OCI-LY1 (cell line): ENCODE measurements around the gene SV2A.

Experiments used
- H2AFZ ChIP-seq: fragments of 200-600 bp; sonication (generic), shearing (Covaris generic); 2 replicates; pipeline ENCODE4 v1.6.0; 2014; ENCODE audit warnings: antibody characterized with exemption, mild to moderate bottlenecking, low read length
- H3F3A ChIP-seq: fragments of 200-600 bp; sonication (generic), shearing (Covaris generic); 2 replicates; pipeline ENCODE4 v1.6.0; 2014; ENCODE audit warnings: mild to moderate bottlenecking, antibody characterized with exemption, low read length, moderate library complexity; ENCODE audit not compliant: insufficient read depth
- H3K27ac ChIP-seq: fragments of 200-600 bp; sonication (generic); 2 replicates; pipeline ENCODE4 v1.5.1; 2014; ENCODE audit warnings: low read length, mixed run types, mild to moderate bottlenecking, low read depth; ENCODE audit not compliant: poor library complexity, severe bottlenecking
- H3K27me3 ChIP-seq: fragments of 200-600 bp; sonication (generic); 2 replicates; pipeline ENCODE4 v1.6.0; 2014; ENCODE audit warnings: antibody characterized with exemption, mild to moderate bottlenecking, low read length, moderate library complexity; ENCODE audit not compliant: insufficient read depth
- H3K36me3 ChIP-seq: fragments of 200-600 bp; sonication (generic); 2 replicates; pipeline ENCODE4 v1.6.1; 2014; ENCODE audit warnings: mild to moderate bottlenecking, antibody characterized with exemption, low read length, moderate library complexity, mixed read lengths; ENCODE audit not compliant: insufficient read depth
- H3K4me1 ChIP-seq: fragments of 200-600 bp; sonication (generic); 2 replicates; pipeline ENCODE4 v1.5.1; 2014; ENCODE audit warnings: mild to moderate bottlenecking, low read length, moderate library complexity; ENCODE audit not compliant: insufficient read depth, severe bottlenecking
- H3K4me2 ChIP-seq: fragments of 200-600 bp; sonication (generic), shearing (Covaris generic); 2 replicates; pipeline ENCODE4 v1.6.1; 2014; ENCODE audit warnings: low read length
- H3K4me3 ChIP-seq: fragments of 200-600 bp; sonication (generic); 2 replicates; pipeline ENCODE4 v1.5.1; 2014; ENCODE audit warnings: low read length, low read depth, mild to moderate bottlenecking, mixed read lengths; ENCODE audit not compliant: poor library complexity, severe bottlenecking
- H3K79me2 ChIP-seq: fragments of 200-600 bp; shearing (Covaris generic); 2 replicates; pipeline ENCODE4 v1.6.1; 2016; ENCODE audit warnings: mixed run types, low read length, mixed read lengths; ENCODE audit not compliant: insufficient read depth
- H3K9ac ChIP-seq: fragments of 200-600 bp; sonication (generic), shearing (Covaris generic); 2 replicates; pipeline ENCODE4 v1.6.1; 2014; ENCODE audit warnings: mild to moderate bottlenecking, low read length, mixed read lengths
- H3K9me2 ChIP-seq: fragments of 200-600 bp; sonication (generic), shearing (Covaris generic); 2 replicates; pipeline ENCODE4 v1.6.1; 2014; ENCODE audit warnings: low read depth, mild to moderate bottlenecking, low read length, mixed read lengths
- H3K9me3 ChIP-seq: fragments of 200-600 bp; shearing (Covaris generic); 2 replicates; pipeline ENCODE4 v1.6.1; 2014; ENCODE audit warnings: low read length, mixed read lengths
- H4K20me1 ChIP-seq: fragments of 200-600 bp; sonication (generic), shearing (Covaris generic); 2 replicates; pipeline ENCODE4 v1.6.0; 2016; ENCODE audit warnings: mild to moderate bottlenecking, low read length; ENCODE audit not compliant: insufficient read depth
- EZH2 ChIP-seq: fragments of 200-600 bp; sonication (generic), shearing (Covaris generic); IDR thresholded peaks from 2 replicates; pipeline ENCODE4 v1.8.0; 2017; ENCODE audit warnings: borderline replicate concordance, mixed run types, mild to moderate bottlenecking, antibody characterized with exemption, low read length, moderate library complexity, mixed read lengths
- TF ChIP-seq, protein P1 (sequence below): fragments of 200-600 bp; sonication (generic), shearing (Covaris generic); IDR thresholded peaks from 2 replicates; pipeline ENCODE4 v1.5.1; 2017; ENCODE audit warnings: mild to moderate bottlenecking, antibody characterized with exemption, low read length, moderate library complexity, mixed read lengths

The SV2A gene

DNA sequence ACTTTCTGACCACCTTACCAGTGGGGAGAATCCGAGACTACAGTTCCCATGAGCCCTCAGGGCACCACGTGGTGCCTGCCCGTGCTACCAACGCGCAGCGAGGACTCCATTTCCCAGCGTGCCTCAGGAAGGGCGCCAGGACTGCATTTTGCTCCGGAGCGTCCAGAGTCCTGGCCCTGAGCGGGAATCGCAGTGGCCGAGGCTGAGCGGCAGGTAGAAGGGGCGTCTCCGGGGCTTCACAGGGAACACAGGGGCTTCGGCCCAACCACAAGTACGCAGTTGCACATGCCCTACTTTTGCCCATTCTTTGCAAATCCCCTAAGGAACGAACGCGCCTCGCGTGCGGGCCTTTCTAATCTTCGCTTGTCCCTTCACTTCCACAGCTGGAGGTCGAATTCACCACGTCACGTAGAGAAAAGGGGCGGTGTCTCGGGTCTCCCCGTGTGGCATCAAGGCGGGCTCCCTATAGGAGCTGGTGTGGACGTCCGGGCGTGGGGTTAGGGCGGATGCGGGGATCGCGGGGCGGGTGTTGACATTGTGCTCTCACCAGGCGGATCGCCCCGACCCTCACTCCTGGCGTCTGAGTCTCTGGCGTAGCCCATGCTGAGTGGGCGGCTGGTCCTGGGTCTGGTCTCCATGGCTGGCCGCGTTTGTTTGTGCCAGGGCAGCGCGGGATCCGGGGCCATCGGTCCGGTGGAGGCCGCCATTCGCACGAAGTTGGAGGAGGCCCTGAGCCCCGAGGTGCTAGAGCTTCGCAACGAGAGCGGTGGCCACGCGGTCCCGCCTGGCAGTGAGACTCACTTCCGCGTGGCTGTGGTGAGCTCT lies 18.0 kb downstream of the SV2A start, which contains the start of gene BOLA1:
Gene BOLA1, plus strand, starts transcription at position 109 of the 825 bp plus-strand sequence. Its CDS starts 492 bp downstream, at position 601.
- Histone ChIP-seq H3K9me3 (no peaks in the 10 kb centered on the region), H3K4me1 (peaks cover 12% of the 10 kb centered on the region), H2AFZ (peak within 1 kb of the TSS; percentile 77), H3K9ac (peak within 1 kb of the TSS; percentile 70), H4K20me1 (no peaks in the 10 kb centered on the region), H3K4me2 (peak within 1 kb of the TSS; percentile 78), H3K79me2 (no peaks in the 10 kb centered on the region), H3K4me3 (peak within 1 kb of the TSS; percentile 68), H3K36me3 (no peaks in the 10 kb centered on the region; the same call in 1 of the 2 replicates), H3F3A (no peaks in the 10 kb centered on the region), H3K9me2 (no peaks in the 10 kb centered on the region), H3K27me3 (no peaks in the 10 kb centered on the region), H3K27ac (no peak within 1 kb of the TSS)
- TF ChIP-seq, protein P1, sequence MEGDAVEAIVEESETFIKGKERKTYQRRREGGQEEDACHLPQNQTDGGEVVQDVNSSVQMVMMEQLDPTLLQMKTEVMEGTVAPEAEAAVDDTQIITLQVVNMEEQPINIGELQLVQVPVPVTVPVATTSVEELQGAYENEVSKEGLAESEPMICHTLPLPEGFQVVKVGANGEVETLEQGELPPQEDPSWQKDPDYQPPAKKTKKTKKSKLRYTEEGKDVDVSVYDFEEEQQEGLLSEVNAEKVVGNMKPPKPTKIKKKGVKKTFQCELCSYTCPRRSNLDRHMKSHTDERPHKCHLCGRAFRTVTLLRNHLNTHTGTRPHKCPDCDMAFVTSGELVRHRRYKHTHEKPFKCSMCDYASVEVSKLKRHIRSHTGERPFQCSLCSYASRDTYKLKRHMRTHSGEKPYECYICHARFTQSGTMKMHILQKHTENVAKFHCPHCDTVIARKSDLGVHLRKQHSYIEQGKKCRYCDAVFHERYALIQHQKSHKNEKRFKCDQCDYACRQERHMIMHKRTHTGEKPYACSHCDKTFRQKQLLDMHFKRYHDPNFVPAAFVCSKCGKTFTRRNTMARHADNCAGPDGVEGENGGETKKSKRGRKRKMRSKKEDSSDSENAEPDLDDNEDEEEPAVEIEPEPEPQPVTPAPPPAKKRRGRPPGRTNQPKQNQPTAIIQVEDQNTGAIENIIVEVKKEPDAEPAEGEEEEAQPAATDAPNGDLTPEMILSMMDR, result no peak
- TF ChIP-seq EZH2, result no peak

DNA sequence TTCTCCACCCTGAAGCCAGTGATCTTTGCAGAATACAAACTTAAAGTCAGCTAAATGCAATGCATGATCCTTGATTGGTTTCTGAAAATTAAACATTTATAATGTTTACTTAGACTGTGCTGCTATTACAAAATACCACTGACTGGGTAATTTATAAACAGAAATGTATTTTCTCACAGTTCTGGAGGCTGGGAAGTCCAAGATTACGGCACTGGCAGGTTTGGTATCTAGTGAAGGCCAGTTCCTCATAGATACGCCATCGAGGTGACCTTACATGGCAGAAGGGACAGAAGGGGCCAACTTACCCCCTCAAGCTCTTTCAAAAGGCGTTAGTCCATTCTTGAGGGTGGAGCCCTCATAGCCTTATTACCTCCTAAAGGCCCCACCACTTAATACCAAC lies 21.1 kb downstream of the SV2A start:
- Histone ChIP-seq H3K27ac (no peak overlapping the region), H3K36me3 (no peaks in the 10 kb centered on the region; the same call in 1 of the 2 replicates), H3K79me2 (no peaks in the 10 kb centered on the region), H2AFZ (no peak overlapping the region), H3K9me3 (no peaks in the 10 kb centered on the region), H3F3A (no peaks in the 10 kb centered on the region), H3K27me3 (no peaks in the 10 kb centered on the region), H3K4me1 (peaks cover 12% of the 10 kb centered on the region), H3K9me2 (no peaks in the 10 kb centered on the region), H3K4me3 (no peak overlapping the region), H4K20me1 (no peaks in the 10 kb centered on the region), H3K9ac (no peak overlapping the region), H3K4me2 (no peak overlapping the region)
- TF ChIP-seq EZH2, result no peak
- TF ChIP-seq, protein P1, result no peak

DNA sequence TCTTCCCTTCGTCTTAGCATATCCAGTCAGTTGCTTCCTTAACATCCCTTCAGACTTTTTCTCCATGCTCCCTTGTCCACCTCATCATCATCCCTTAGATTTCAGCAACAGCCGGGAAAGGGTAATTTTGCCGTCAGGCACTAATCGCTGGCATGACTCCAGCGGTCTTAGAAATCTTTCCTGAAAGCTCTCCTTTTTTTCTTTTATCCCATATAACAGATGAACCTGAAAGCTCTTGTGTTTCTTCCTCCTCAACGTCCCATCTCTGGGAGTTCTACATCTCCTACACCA lies 28.7 kb downstream of the SV2A start:
- peaks cover 26% of the 10 kb centered on the region for H3K4me1 ChIP-seq
- no peaks in the 10 kb centered on the region for H4K20me1 ChIP-seq
- peak overlapping the region; percentile 66 for H3K9ac ChIP-seq
- H3K27me3 ChIP-seq, result no peaks in the 10 kb centered on the region
- H3K36me3 ChIP-seq, result no peaks in the 10 kb centered on the region
- no peaks in the 10 kb centered on the region for H3K9me2 ChIP-seq
- no peak for TF ChIP-seq EZH2
- TF ChIP-seq, protein P1, result no peak
- H3K9me3 ChIP-seq, result no peaks in the 10 kb centered on the region
- H3K4me3 ChIP-seq, result peak overlapping the region; percentile 54
- H3F3A ChIP-seq, result peaks cover 8% of the 10 kb centered on the region
- peak overlapping the region; percentile 67 for H3K4me2 ChIP-seq
- no peaks in the 10 kb centered on the region for H3K79me2 ChIP-seq
- H2AFZ ChIP-seq, result no peak overlapping the region; the same call in 1 of the 2 replicates
- peak overlapping the region; percentile 99 for H3K27ac ChIP-seq
